Fibroblast of lung (primary cell): Measurements from ENCODE around the gene CD276.

Source experiments
- EZH2 ChIP-seq: IDR thresholded peaks from 2 replicates; pipeline ENCODE4 v1.5.1; 2012; ENCODE audit warnings: low read length, control low read depth, mild to moderate bottlenecking; ENCODE audit errors: missing control alignments
- TF ChIP-seq, protein P1 (sequence below), 2 donors: IDR thresholded peaks in 1 of 2; conservative IDR thresholded peaks in 1 of 2; 1 replicate in 1 of 2; 2 replicates in 1 of 2; pipeline ENCODE4 v1.5.1; 2011 to 2012; ENCODE audit warnings: low read length in 2 of 2, control low read depth in 1 of 2, inconsistent platforms in 1 of 2, low read depth in 1 of 2, mild to moderate bottlenecking in 1 of 2

DNA sequence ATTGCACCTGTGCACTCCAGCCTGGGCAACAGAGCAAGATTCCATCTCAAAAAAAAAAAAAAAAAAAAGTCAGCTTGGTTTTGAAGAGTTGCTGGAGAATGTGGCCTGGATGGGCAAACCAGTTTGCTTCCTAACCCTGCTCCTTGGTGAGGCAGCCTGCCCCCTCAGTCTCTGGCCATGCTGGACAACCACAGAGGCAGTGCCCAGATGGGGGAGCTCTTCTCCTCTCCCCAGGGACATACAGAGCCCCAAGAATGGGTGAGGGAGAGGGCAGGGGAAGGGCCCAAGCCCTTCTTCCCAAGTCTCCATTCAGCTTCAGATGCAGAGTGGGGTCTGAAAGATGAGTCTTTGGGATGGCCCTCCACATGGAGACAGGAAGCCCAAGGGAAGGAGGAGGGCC lies 27.9 kb downstream of the CD276 start:
- TF ChIP-seq, protein P1, sequence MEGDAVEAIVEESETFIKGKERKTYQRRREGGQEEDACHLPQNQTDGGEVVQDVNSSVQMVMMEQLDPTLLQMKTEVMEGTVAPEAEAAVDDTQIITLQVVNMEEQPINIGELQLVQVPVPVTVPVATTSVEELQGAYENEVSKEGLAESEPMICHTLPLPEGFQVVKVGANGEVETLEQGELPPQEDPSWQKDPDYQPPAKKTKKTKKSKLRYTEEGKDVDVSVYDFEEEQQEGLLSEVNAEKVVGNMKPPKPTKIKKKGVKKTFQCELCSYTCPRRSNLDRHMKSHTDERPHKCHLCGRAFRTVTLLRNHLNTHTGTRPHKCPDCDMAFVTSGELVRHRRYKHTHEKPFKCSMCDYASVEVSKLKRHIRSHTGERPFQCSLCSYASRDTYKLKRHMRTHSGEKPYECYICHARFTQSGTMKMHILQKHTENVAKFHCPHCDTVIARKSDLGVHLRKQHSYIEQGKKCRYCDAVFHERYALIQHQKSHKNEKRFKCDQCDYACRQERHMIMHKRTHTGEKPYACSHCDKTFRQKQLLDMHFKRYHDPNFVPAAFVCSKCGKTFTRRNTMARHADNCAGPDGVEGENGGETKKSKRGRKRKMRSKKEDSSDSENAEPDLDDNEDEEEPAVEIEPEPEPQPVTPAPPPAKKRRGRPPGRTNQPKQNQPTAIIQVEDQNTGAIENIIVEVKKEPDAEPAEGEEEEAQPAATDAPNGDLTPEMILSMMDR (conservative IDR thresholded peaks at IDR 0.05 in 1 of 2, IDR thresholded peaks at IDR 0.05 in 1 of 2; ENCODE audit: low read depth in 1 of 2, low read length in 2 of 2): no peak
- no peak for TF ChIP-seq EZH2
